Breast epithelium (tissue), 3 donors: ENCODE measurements around the gene SOCS1.

Source experiments
- POLR2A ChIP-seq: fragments of 450-650 bp; IDR thresholded peaks from one replicate; pipeline ENCODE4 v1.6.1; 2016; ENCODE audit warnings: antibody characterized with exemption, mild to moderate bottlenecking, moderate library complexity
- POLR2AphosphoS5 ChIP-seq, 3 donors: sonication (generic); formaldehyde crosslinking; IDR thresholded peaks; one replicate each; pipeline ENCODE4 v1.6.1; 2017; ENCODE audit warnings: antibody characterized with exemption in 3 of 3
- TF ChIP-seq, protein P1 (sequence below), 3 donors: fragments of 450-650 bp; IDR thresholded peaks; one replicate each; pipeline ENCODE4 v1.5.1; 2016 to 2017; ENCODE audit warnings: antibody characterized with exemption in 3 of 3, mild to moderate bottlenecking in 3 of 3, moderate library complexity in 3 of 3

DNA sequence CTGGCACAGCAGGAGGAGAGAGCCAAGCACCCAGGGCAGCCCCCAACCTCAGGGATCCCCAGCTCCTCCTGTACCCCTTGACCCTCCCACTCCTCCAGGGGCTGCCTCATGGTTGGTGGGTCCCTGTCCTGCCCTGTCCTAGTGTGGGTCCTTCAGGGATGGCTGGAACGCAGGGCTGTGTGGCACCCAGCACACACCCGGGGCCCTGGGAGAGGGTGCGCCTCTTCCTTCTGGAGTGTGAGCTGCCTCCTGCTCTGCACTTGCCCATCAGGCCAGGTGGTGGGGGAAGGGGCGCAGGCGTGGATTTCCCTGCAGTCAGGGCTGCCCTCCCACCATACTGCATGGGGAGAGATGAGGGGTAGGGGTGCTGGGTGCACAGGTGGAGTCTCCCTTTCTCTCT is 42.6 kb downstream of the SOCS1 start:
- TF ChIP-seq, protein P1, sequence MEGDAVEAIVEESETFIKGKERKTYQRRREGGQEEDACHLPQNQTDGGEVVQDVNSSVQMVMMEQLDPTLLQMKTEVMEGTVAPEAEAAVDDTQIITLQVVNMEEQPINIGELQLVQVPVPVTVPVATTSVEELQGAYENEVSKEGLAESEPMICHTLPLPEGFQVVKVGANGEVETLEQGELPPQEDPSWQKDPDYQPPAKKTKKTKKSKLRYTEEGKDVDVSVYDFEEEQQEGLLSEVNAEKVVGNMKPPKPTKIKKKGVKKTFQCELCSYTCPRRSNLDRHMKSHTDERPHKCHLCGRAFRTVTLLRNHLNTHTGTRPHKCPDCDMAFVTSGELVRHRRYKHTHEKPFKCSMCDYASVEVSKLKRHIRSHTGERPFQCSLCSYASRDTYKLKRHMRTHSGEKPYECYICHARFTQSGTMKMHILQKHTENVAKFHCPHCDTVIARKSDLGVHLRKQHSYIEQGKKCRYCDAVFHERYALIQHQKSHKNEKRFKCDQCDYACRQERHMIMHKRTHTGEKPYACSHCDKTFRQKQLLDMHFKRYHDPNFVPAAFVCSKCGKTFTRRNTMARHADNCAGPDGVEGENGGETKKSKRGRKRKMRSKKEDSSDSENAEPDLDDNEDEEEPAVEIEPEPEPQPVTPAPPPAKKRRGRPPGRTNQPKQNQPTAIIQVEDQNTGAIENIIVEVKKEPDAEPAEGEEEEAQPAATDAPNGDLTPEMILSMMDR (IDR thresholded peaks at IDR 0.05), result no peak
- TF ChIP-seq POLR2A (no peak), POLR2AphosphoS5 (IDR thresholded peaks at IDR 0.05) (no peak)
